HL-60 (cell line): Measurements from ENCODE around the gene CNTNAP2.

Experiments
- DNase-seq, 2 experiments: peaks; one replicate each; pipeline ENCODE4 v3.0.0-alpha.2; 2010 to 2020; ENCODE audit warnings: low read depth in 1 of 2, low spot score in 1 of 2
- H3K27ac ChIP-seq: fragments of 250-450 bp; sonication (Bioruptor Pico); replicated peaks from 2 replicates; pipeline ENCODE4 v1.5.1; 2020; ENCODE audit warnings: mild to moderate bottlenecking, moderate library complexity
- H3K27me3 ChIP-seq: fragments of 250-450 bp; sonication (Bioruptor Pico); 2 replicates; pipeline ENCODE4 v1.5.1; 2021; ENCODE audit warnings: mild to moderate bottlenecking, moderate library complexity; ENCODE audit not compliant: insufficient read depth, poor library complexity, severe bottlenecking
- H3K4me3 ChIP-seq: replicated peaks from 2 replicates; pipeline ENCODE4 v1.5.1; 2011; ENCODE audit warnings: mild to moderate bottlenecking, control low read depth, low read length; ENCODE audit not compliant: insufficient read depth
- CTCF ChIP-seq: IDR thresholded peaks from one replicate; pipeline ENCODE4 v1.5.1; 2011; ENCODE audit warnings: low read length, control low read depth, inconsistent platforms; ENCODE audit not compliant: insufficient read depth
- GABPA ChIP-seq: IDR thresholded peaks from 2 replicates; pipeline ENCODE4 v1.6.1; 2012; ENCODE audit warnings: low read depth
- POLR2AphosphoS5 ChIP-seq: IDR thresholded peaks from 2 replicates; pipeline ENCODE4 v1.6.1; 2012; ENCODE audit warnings: low read depth
- SPI1 ChIP-seq: IDR thresholded peaks from 2 replicates; pipeline ENCODE4 v1.6.1; 2012; ENCODE audit warnings: low read depth, mild to moderate bottlenecking, borderline replicate concordance
- TF ChIP-seq, protein P1 (sequence below): IDR thresholded peaks from 2 replicates; pipeline ENCODE4 v1.6.1; 2012; ENCODE audit warnings: low read depth; ENCODE audit not compliant: insufficient replicate concordance

The CNTNAP2 gene

DNA sequence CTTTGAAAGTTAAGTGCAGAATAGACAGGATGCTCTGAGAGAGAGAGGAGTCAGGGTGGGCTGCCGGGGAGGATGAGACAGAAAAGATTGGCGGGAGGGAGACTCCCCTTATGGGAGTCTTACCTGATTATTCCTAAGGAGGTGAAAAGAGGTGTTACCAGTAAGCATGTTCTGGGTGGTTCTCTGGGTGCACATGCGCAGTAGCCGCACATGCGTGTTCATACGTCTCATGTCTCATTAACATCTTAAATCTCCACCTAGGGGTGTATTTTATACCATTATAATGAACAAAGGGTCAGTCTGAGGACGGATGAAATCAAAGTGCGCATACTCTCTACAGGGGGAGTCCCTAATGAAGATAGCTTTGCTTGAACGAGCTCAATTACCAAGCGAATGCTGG is 1881.0 kb downstream of the CNTNAP2 start:
- H3K27ac ChIP-seq, result no peak overlapping the region
- no peak for DNase-seq
- H3K4me3 ChIP-seq, result no peak overlapping the region
- TF ChIP-seq GABPA, result no peak
- no peak for TF ChIP-seq CTCF
- TF ChIP-seq SPI1, result no peak
- TF ChIP-seq POLR2AphosphoS5, result no peak
- TF ChIP-seq, protein P1, sequence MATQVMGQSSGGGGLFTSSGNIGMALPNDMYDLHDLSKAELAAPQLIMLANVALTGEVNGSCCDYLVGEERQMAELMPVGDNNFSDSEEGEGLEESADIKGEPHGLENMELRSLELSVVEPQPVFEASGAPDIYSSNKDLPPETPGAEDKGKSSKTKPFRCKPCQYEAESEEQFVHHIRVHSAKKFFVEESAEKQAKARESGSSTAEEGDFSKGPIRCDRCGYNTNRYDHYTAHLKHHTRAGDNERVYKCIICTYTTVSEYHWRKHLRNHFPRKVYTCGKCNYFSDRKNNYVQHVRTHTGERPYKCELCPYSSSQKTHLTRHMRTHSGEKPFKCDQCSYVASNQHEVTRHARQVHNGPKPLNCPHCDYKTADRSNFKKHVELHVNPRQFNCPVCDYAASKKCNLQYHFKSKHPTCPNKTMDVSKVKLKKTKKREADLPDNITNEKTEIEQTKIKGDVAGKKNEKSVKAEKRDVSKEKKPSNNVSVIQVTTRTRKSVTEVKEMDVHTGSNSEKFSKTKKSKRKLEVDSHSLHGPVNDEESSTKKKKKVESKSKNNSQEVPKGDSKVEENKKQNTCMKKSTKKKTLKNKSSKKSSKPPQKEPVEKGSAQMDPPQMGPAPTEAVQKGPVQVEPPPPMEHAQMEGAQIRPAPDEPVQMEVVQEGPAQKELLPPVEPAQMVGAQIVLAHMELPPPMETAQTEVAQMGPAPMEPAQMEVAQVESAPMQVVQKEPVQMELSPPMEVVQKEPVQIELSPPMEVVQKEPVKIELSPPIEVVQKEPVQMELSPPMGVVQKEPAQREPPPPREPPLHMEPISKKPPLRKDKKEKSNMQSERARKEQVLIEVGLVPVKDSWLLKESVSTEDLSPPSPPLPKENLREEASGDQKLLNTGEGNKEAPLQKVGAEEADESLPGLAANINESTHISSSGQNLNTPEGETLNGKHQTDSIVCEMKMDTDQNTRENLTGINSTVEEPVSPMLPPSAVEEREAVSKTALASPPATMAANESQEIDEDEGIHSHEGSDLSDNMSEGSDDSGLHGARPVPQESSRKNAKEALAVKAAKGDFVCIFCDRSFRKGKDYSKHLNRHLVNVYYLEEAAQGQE, result no peak
- no peaks in the 10 kb centered on the region for H3K27me3 ChIP-seq

DNA sequence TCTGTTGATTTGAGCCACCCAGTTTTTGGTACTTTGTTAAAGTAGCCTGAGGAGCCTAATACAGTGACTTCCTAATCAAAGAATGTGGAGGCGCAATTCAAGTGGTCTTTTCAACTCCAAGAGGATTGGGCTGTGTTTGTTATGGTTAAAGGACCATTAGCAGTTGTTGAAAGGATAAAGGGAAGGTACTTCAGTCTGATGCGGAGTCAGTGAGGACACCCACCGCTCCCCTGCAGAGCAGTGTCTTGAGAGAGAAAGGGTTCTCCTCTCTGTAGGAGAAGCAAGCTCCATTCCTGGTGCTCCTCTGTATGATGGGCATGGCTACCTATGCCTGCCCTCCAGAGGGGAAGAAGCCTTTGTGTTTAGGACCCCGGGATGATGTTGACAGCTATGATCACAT is 1883.4 kb downstream of the CNTNAP2 start:
- no peak for DNase-seq
- TF ChIP-seq, protein P1, result no peak
- TF ChIP-seq GABPA (no peak), SPI1 (no peak), POLR2AphosphoS5 (no peak), CTCF (no peak)
- no peaks in the 10 kb centered on the region for H3K27me3 ChIP-seq
- H3K27ac ChIP-seq, result no peak overlapping the region
- no peak overlapping the region for H3K4me3 ChIP-seq

GRCh38 chr7:148011753-148012152 is 1895.2 kb downstream of the CNTNAP2 start:
- no peak for DNase-seq
- H3K27ac ChIP-seq, result no peak overlapping the region
- no peaks in the 10 kb centered on the region for H3K27me3 ChIP-seq
- TF ChIP-seq CTCF, result no peak
- TF ChIP-seq SPI1, result no peak
- TF ChIP-seq, protein P1, result no peak
- no peak for TF ChIP-seq POLR2AphosphoS5
- TF ChIP-seq GABPA, result no peak
- no peak overlapping the region for H3K4me3 ChIP-seq
